HEK293 (cell line): ENCODE data around the gene S100P.

Source experiments
- CTCF ChIP-seq: fragments of 450-650 bp; formaldehyde crosslinking; IDR thresholded peaks from 2 replicates; pipeline ENCODE4 v1.5.1; 2016; ENCODE audit warnings: missing biosample characterization, missing genetic modification characterization
- REST ChIP-seq: fragments of 450-650 bp; formaldehyde crosslinking; IDR thresholded peaks from 2 replicates; pipeline ENCODE4 v1.5.1; 2016; ENCODE audit warnings: missing biosample characterization, missing genetic modification characterization
- SCRT2 ChIP-seq: fragments of 450-650 bp; formaldehyde crosslinking; IDR thresholded peaks from 2 replicates; pipeline ENCODE4 v1.5.1; 2016; ENCODE audit warnings: missing biosample characterization, missing genetic modification characterization
- ZBTB11 ChIP-seq: fragments of 450-650 bp; formaldehyde crosslinking; conservative IDR thresholded peaks from 2 replicates; pipeline ENCODE4 v1.5.1; 2016; ENCODE audit warnings: low read depth, missing biosample characterization, missing genetic modification characterization
- ZBTB8A ChIP-seq: fragments of 450-650 bp; formaldehyde crosslinking; IDR thresholded peaks from 2 replicates; pipeline ENCODE4 v1.5.1; 2016; ENCODE audit warnings: missing biosample characterization, missing genetic modification characterization
- ZNF548 ChIP-seq: fragments of 450-650 bp; formaldehyde crosslinking; IDR thresholded peaks from 2 replicates; pipeline ENCODE4 v1.5.1; 2016; ENCODE audit warnings: missing biosample characterization, missing genetic modification characterization
- ZNF549 ChIP-seq: fragments of 450-650 bp; IDR thresholded peaks from 2 replicates; pipeline ENCODE4 v1.5.1; 2018; ENCODE audit warnings: missing biosample characterization, missing genetic modification characterization, mild to moderate bottlenecking, inconsistent platforms, moderate library complexity
- ZNF670 ChIP-seq: fragments of 450-650 bp; formaldehyde crosslinking; IDR thresholded peaks from 2 replicates; pipeline ENCODE4 v1.5.1; 2016; ENCODE audit warnings: missing biosample characterization, missing genetic modification characterization, low read depth
- ZSCAN18 ChIP-seq: fragments of 450-650 bp; formaldehyde crosslinking; IDR thresholded peaks from 2 replicates; pipeline ENCODE4 v1.5.1; 2016; ENCODE audit warnings: missing biosample characterization, missing genetic modification characterization

GRCh38 chr4:6715704-6716017 lies 22.0 kb downstream of the S100P start:
- no peak for TF ChIP-seq CTCF (tag by site-specific recombination)
- no peak for TF ChIP-seq ZBTB8A (tag by site-specific recombination)
- TF ChIP-seq SCRT2 (tag by site-specific recombination) = no peak
- no peak for TF ChIP-seq ZNF670 (tag by site-specific recombination)
- no peak for TF ChIP-seq ZNF549 (tag by site-specific recombination)
- no peak for TF ChIP-seq ZNF548 (tag by site-specific recombination)
- no peak for TF ChIP-seq ZSCAN18 (tag by site-specific recombination)
- TF ChIP-seq ZBTB11 (tag by site-specific recombination) = no peak
- no peak for TF ChIP-seq REST (tag by site-specific recombination)
